ENCODE results near the gene NCOA4.

The NCOA4 gene

GRCh38 chr10:46019177-46019528, 11.3 kb downstream of the NCOA4 start:
- no peak overlapping the region for H3K27ac ChIP-seq (ENCODE audit: extremely low read depth, low read depth, low read length)
- POLR2A ChIA-PET, result no interaction called here

GRCh38 chr10:46018453-46019176, 11.8 kb downstream of the NCOA4 start:
- TF ChIP-seq KLF9 (tag by site-specific recombination; IDR thresholded peaks at IDR 0.05; ENCODE audit: low read depth) (no peak), ZNF423 (tag by site-specific recombination; IDR thresholded peaks at IDR 0.05) (no peak), ZNF530 (tag by site-specific recombination; IDR thresholded peaks at IDR 0.05; ENCODE audit: low read depth) (no peak), KLF16 (tag by site-specific recombination; IDR thresholded peaks at IDR 0.05) (no peak), BCL6B (tag by site-specific recombination; IDR thresholded peaks at IDR 0.05) (no peak)
- Histone ChIP-seq H3K4me1 (ENCODE audit: control insufficient read depth, insufficient read depth, low read length) (peaks cover 5% of the 10 kb centered on the region; the same call in 1 of the 2 replicates), H3K4me3 (ENCODE audit: low read depth, low read length) (no peak overlapping the region), H3K27ac (ENCODE audit: extremely low read depth, low read depth, low read length) (no peak overlapping the region), H3K9me3 (ENCODE audit: control insufficient read depth, insufficient read depth, low read depth, low read length) (no peaks in the 10 kb centered on the region), H3K36me3 (ENCODE audit: control insufficient read depth in 2 of 2, insufficient read depth in 1 of 2, low read length in 2 of 2) (peaks cover 15 to 42% of the 10 kb centered on the region in 2 experiments)
- ChIA-PET POLR2A (no interaction called here), CTCF (interaction anchor here (1.1 to 1.4 kb wide), 2 partner anchors 10 to 204 kb away, joined by 3 read pairs; no protein-coding TSS in a partner anchor)

More at GRCh38 chr10:46019177-46019528, 11.3 kb downstream of the NCOA4 start:
- H3K4me3 ChIP-seq (ENCODE audit: low read depth, low read length), result no peak overlapping the region
- TF ChIP-seq ZNF423 (tag by site-specific recombination; IDR thresholded peaks at IDR 0.05), result no peak
- no peak for TF ChIP-seq ZBTB49 (tag by site-specific recombination; IDR thresholded peaks at IDR 0.05; ENCODE audit: low read depth)
- TF ChIP-seq SP7 (tag by site-specific recombination; IDR thresholded peaks at IDR 0.05), result no peak
- no peak for TF ChIP-seq PRDM1 (tag by site-specific recombination; IDR thresholded peaks at IDR 0.05)
- no peak for TF ChIP-seq HOXC10 (CRISPR knock-in tag; IDR thresholded peaks at IDR 0.05)
- TF ChIP-seq ZNF558 (tag by site-specific recombination; IDR thresholded peaks at IDR 0.05), result no peak
- TF ChIP-seq ZNF223 (tag by site-specific recombination; IDR thresholded peaks at IDR 0.05), result no peak
- TF ChIP-seq ZNF16 (tag by site-specific recombination; IDR thresholded peaks at IDR 0.05; ENCODE audit: low read depth), result no peak
- TF ChIP-seq ZBTB1 (tag by site-specific recombination; IDR thresholded peaks at IDR 0.05), result no peak
- no peak for TF ChIP-seq GLI2 (tag by site-specific recombination; IDR thresholded peaks at IDR 0.05; ENCODE audit: borderline replicate concordance, low read depth)
- TF ChIP-seq REPIN1 (tag by site-specific recombination; IDR thresholded peaks at IDR 0.05; ENCODE audit: low read depth), result no peak
- no peaks in the 10 kb centered on the region for H3K9me3 ChIP-seq (ENCODE audit: control insufficient read depth, insufficient read depth, low read depth, low read length)
- peaks cover 10% of the 10 kb centered on the region; the same call in 1 of the 2 replicates for H3K4me1 ChIP-seq (ENCODE audit: control insufficient read depth, insufficient read depth, low read length)
- CTCF ChIA-PET, result interaction anchor here (1.4 to 1.7 kb wide), 2 partner anchors 13 to 203 kb away, joined by 3 to 4 read pairs; no protein-coding TSS in a partner anchor
- H3K36me3 ChIP-seq (ENCODE audit: control insufficient read depth in 2 of 2, insufficient read depth in 1 of 2, low read length in 2 of 2), result peaks cover 9 to 37% of the 10 kb centered on the region in 2 experiments

- Histone ChIP-seq H3K36me3 (ENCODE audit: control insufficient read depth in 2 of 2, insufficient read depth in 1 of 2, low read length in 2 of 2) (peaks cover 22 to 51% of the 10 kb centered on the region in 2 experiments), H3K4me3 (ENCODE audit: low read depth, low read length) (no peak overlapping the region), H3K9me3 (ENCODE audit: control insufficient read depth, insufficient read depth, low read depth, low read length) (no peaks in the 10 kb centered on the region), H3K4me1 (ENCODE audit: control insufficient read depth, insufficient read depth, low read length) (peaks cover 4% of the 10 kb centered on the region; the same call in 1 of the 2 replicates), H3K27ac (ENCODE audit: extremely low read depth, low read depth, low read length) (no peak overlapping the region)
- CTCF ChIA-PET, result interaction anchor here (1.1 kb wide), 1 partner anchor 9 kb away, joined by 3 read pairs; no protein-coding TSS in a partner anchor
- POLR2A ChIA-PET, result interaction anchor here (0.7 kb wide), 1 partner anchor 12 kb away, joined by 3 read pairs; no protein-coding TSS in a partner anchor
- TF ChIP-seq ZNF423 (tag by site-specific recombination; IDR thresholded peaks at IDR 0.05), result no peak
- no peak for TF ChIP-seq ZNF76 (tag by site-specific recombination; IDR thresholded peaks at IDR 0.05; ENCODE audit: borderline replicate concordance, low read depth)
Observed at GRCh38 chr10:46017733-46018132, 12.7 kb downstream of the NCOA4 start.
